Endothelial cell of umbilical vein (primary cell): ENCODE measurements around the gene SLC39A11. TPM values are rescaled to one million over a fixed set of nuclear protein-coding genes. Genes with fewer than 3 reads are reported as not detected.

Source experiments
- BruUV-seq: library from RNA; stranded (reverse); fragments of 400-500 nt; replicated peaks from 2 replicates; lab custom pipeline; 2021; lab: Mats Ljungman, UMichigan
- CTCF ChIA-PET: fragments of 300-600, 350-600 bp; sonication (Branson Sonifier 250); formaldehyde crosslinking; loops from one replicate; lab custom pipeline; 2021; ENCODE audit warnings: antibody characterized with exemption, inconsistent platforms; lab: Charles Lee
- POLR2A ChIA-PET: fragments of 300-600, 350-600 bp; sonication (Branson Sonifier 250); formaldehyde crosslinking; loops from one replicate; lab custom pipeline; 2021; ENCODE audit warnings: antibody characterized with exemption, inconsistent platforms; lab: Charles Lee
- DNase-seq: peaks from one replicate; pipeline ENCODE4 v3.0.0-alpha.2; 2011; ENCODE audit warnings: low read depth, low spot score
- FAIRE-seq: peaks from 2 replicates; lab custom pipeline; 2011; peaks lifted over from hg19 to GRCh38; lab: Jason Lieb, UNC
- H2AFZ ChIP-seq: 2 replicates; pipeline ENCODE4 v1.6.0; 2012; ENCODE audit warnings: low read depth, low read length, control low read depth, inconsistent platforms
- H3K27ac ChIP-seq: 2 replicates; pipeline ENCODE4 v1.5.1; 2011; ENCODE audit warnings: low read depth, mild to moderate bottlenecking, control low read depth, low read length, moderate library complexity; ENCODE audit not compliant: insufficient read depth
- H3K27me3 ChIP-seq, 2 experiments: 2 replicates each; pipeline versions ENCODE4 v1.6.0 to v1.6.1; 2011; ENCODE audit warnings: low read length in 2 of 2, mixed read lengths in 1 of 2; ENCODE audit not compliant: control insufficient read depth in 2 of 2, insufficient read depth in 2 of 2
- H3K36me3 ChIP-seq, 2 experiments: 2 replicates in 1 of 2; 3 replicates in 1 of 2; pipeline ENCODE4 v1.5.1; 2011; ENCODE audit warnings: low read length in 2 of 2, mild to moderate bottlenecking in 1 of 2, moderate library complexity in 1 of 2; ENCODE audit not compliant: control insufficient read depth in 2 of 2, insufficient read depth in 2 of 2; ENCODE audit errors: extremely low read depth in 1 of 2
- H3K4me1 ChIP-seq: 3 replicates; pipeline ENCODE4 v1.5.1; 2011; ENCODE audit warnings: mild to moderate bottlenecking, low read length; ENCODE audit not compliant: control insufficient read depth, insufficient read depth; ENCODE audit errors: extremely low read depth
- H3K4me2 ChIP-seq: 2 replicates; pipeline ENCODE4 v1.6.1; 2011; ENCODE audit warnings: low read length, control low read depth, mixed read lengths; ENCODE audit not compliant: insufficient read depth
- H3K4me3 ChIP-seq, 3 experiments: fragments of 200-600 bp in 1 of 3; sonication (generic), shearing (Covaris generic) in 1 of 3; replicated peaks in 1 of 3; 2 replicates each; pipeline ENCODE4 v1.5.1; 2011 to 2016; ENCODE audit warnings: control low read depth in 3 of 3, low read length in 3 of 3, mild to moderate bottlenecking in 2 of 3, inconsistent platforms in 1 of 3, low read depth in 1 of 3, moderate library complexity in 1 of 3; ENCODE audit not compliant: insufficient read depth in 1 of 3
- H3K79me2 ChIP-seq: 2 replicates; pipeline ENCODE4 v1.6.0; 2012; ENCODE audit warnings: low read length, inconsistent platforms; ENCODE audit not compliant: control insufficient read depth, insufficient read depth
- H3K9ac ChIP-seq: replicated peaks from 2 replicates; pipeline ENCODE3; 2011; ENCODE audit warnings: low read length, control low read depth; ENCODE audit not compliant: insufficient read depth; ENCODE audit errors: extremely low read depth
- H3K9me1 ChIP-seq: replicated peaks from 3 replicates; pipeline ENCODE4 v1.6.0; 2011; ENCODE audit warnings: mild to moderate bottlenecking, low read length; ENCODE audit not compliant: control insufficient read depth, insufficient read depth; ENCODE audit errors: extremely low read depth
- H3K9me3 ChIP-seq: replicated peaks from 2 replicates; pipeline ENCODE4 v1.5.1; 2012; ENCODE audit warnings: low read length, inconsistent platforms; ENCODE audit not compliant: control insufficient read depth, insufficient read depth
- H4K20me1 ChIP-seq: replicated peaks from 2 replicates; pipeline ENCODE3; 2011; ENCODE audit warnings: mild to moderate bottlenecking, low read length; ENCODE audit not compliant: control insufficient read depth, insufficient read depth; ENCODE audit errors: extremely low read depth
- CTCF ChIP-seq, 2 donors: IDR thresholded peaks; 1 replicate in 1 of 2; 2 replicates in 1 of 2; pipeline ENCODE4 v1.5.1; 2011; ENCODE audit warnings: low read length in 2 of 2, mild to moderate bottlenecking in 2 of 2, moderate library complexity in 2 of 2, control low read depth in 1 of 2, inconsistent platforms in 1 of 2, low read depth in 1 of 2; ENCODE audit not compliant: insufficient read depth in 1 of 2; ENCODE audit errors: extremely low read depth in 1 of 2
- EZH2 ChIP-seq: IDR thresholded peaks from 2 replicates; pipeline ENCODE4 v1.6.1; 2012; ENCODE audit warnings: borderline replicate concordance, low read depth, mild to moderate bottlenecking, moderate library complexity, low read length, inconsistent platforms; ENCODE audit not compliant: severe bottlenecking
- FOS ChIP-seq: IDR thresholded peaks from 2 replicates; pipeline ENCODE4 v1.6.1; 2011; ENCODE audit warnings: mild to moderate bottlenecking, low read length, moderate library complexity, borderline replicate concordance; ENCODE audit not compliant: insufficient read depth
- GATA2 ChIP-seq: IDR thresholded peaks from 2 replicates; pipeline ENCODE4 v1.7.0; 2011; ENCODE audit warnings: low read depth, mild to moderate bottlenecking, moderate library complexity, mixed read lengths, low read length; ENCODE audit not compliant: insufficient read length, insufficient read depth
- JUN ChIP-seq: IDR thresholded peaks from 2 replicates; pipeline ENCODE4 v1.6.1; 2011; ENCODE audit warnings: borderline replicate concordance, low read depth; ENCODE audit not compliant: insufficient read length, insufficient read depth
- MAX ChIP-seq: IDR thresholded peaks from 2 replicates; pipeline ENCODE4 v1.6.1; 2011; ENCODE audit not compliant: insufficient read depth, insufficient read length
- MYC ChIP-seq: IDR thresholded peaks from one replicate; pipeline ENCODE4 v1.6.1; 2011; ENCODE audit warnings: mild to moderate bottlenecking, low read depth, low read length
- POLR2A ChIP-seq: IDR thresholded peaks from 2 replicates; pipeline ENCODE4 v1.6.1; 2012; ENCODE audit warnings: low read depth, mild to moderate bottlenecking, control low read depth, low read length
- POLR2AphosphoS5 ChIP-seq: IDR thresholded peaks from 2 replicates; pipeline ENCODE4 v1.6.1; 2012; ENCODE audit warnings: low read depth, mild to moderate bottlenecking, control low read depth, low read length, moderate library complexity; ENCODE audit not compliant: insufficient read depth
- dilution Hi-C: fragments of 300-500 bp; cut with MboI; formaldehyde crosslinking; loops from one replicate; pipeline ENCODE4 v1.15.0; 2019; ENCODE audit warnings: low sequenced_read_pairs; ENCODE audit not compliant: extremely low pct_ligation_motif_present
- intact Hi-C: fragments of 100-400 bp; cut with micrococcal nuclease; formaldehyde crosslinking; loops from one replicate; pipeline ENCODE4 v1.10.0; 2022
- polyA plus RNA-seq, 4 experiments: library from polyadenylated mRNA; depleted of rRNA in 3 of 4; stranded (reverse) in 3 of 4; unstranded in 1 of 4; fragments of >200 nt; gene quantifications; 2 replicates each; pipeline versions ENCODE4 v1.2.1 to v1.2.3, GENCODE V29; 2011 to 2012; ENCODE audit warnings: missing spikeins in 1 of 4
- total RNA-seq: library from RNA; stranded (reverse); gene quantifications from 2 replicates; pipeline ENCODE4 v1.2.3, GENCODE V29; 2021

SLC39A11 gene
- total and polyA plus RNA-seq, 2 donors (not counting 3 experiments of a cell fraction or from before 2014, with no cell fraction given) = 8.1 to 11.9 TPM

GRCh38 chr17:73122953-73123605 lies 30.6 kb upstream of the SLC39A11 start:
- Histone ChIP-seq H3K27ac (no peak overlapping the region), H3K9me3 (no peaks in the 10 kb centered on the region), H3K36me3 (no peaks in the 10 kb centered on the region), H3K27me3 (no peaks in the 10 kb centered on the region), H2AFZ (no peak overlapping the region), H3K4me3 (no peak overlapping the region), H3K9ac (no peak overlapping the region), H3K4me1 (no peaks in the 10 kb centered on the region), H3K9me1 (no peaks in the 10 kb centered on the region), H4K20me1 (no peaks in the 10 kb centered on the region), H3K79me2 (no peaks in the 10 kb centered on the region), H3K4me2 (no peak overlapping the region)
- DNase-seq = no peak
- intact Hi-C loops (no loop called here), dilution Hi-C loops (no loop called here)
- CTCF ChIA-PET = interaction anchor here (0.9 kb wide), 1 partner anchor 8 kb away, joined by 3 read pairs; no protein-coding TSS in a partner anchor
- TF ChIP-seq CTCF (IDR thresholded peaks at IDR 0.05; ENCODE audit: extremely low read depth in 1 of 2, insufficient read depth in 1 of 2, low read depth in 1 of 2, low read length in 2 of 2) (no peak), JUN (no peak), EZH2 (no peak)
- no peak for FAIRE-seq
- no TSS peak for BruUV-seq
- POLR2A ChIA-PET = no interaction called here

GRCh38 chr17:73121506-73121905 lies 29.0 kb upstream of the SLC39A11 start:
- CTCF ChIA-PET = no interaction called here
- no peak overlapping the region for H3K4me3 ChIP-seq
- H3K4me1 ChIP-seq = no peaks in the 10 kb centered on the region
- H3K79me2 ChIP-seq = no peaks in the 10 kb centered on the region
- no peak for DNase-seq
- H3K27ac ChIP-seq = no peak overlapping the region
- no peak overlapping the region for H2AFZ ChIP-seq
- H3K27me3 ChIP-seq = no peaks in the 10 kb centered on the region
- intact Hi-C loops = no loop called here
- no peaks in the 10 kb centered on the region for H4K20me1 ChIP-seq
- no peaks in the 10 kb centered on the region for H3K9me3 ChIP-seq
- H3K36me3 ChIP-seq = no peaks in the 10 kb centered on the region
- H3K4me2 ChIP-seq = no peak overlapping the region
- dilution Hi-C loops = no loop called here
- no peaks in the 10 kb centered on the region for H3K9me1 ChIP-seq
- POLR2A ChIA-PET = no interaction called here
- no peak for FAIRE-seq
- H3K9ac ChIP-seq = no peak overlapping the region
- TF ChIP-seq MAX (no peak), POLR2AphosphoS5 (no peak), GATA2 (no peak), JUN (no peak), POLR2A (no peak), FOS (no peak), MYC (no peak), CTCF (IDR thresholded peaks at IDR 0.05; ENCODE audit: extremely low read depth in 1 of 2, insufficient read depth in 1 of 2, low read depth in 1 of 2, low read length in 2 of 2) (no peak)
- no TSS peak for BruUV-seq
